Fibroblast of skin of right quadriceps (primary cell): ENCODE results near the gene DUSP21.
"Not testable (repeated sequence)": the region's sequence is repeated elsewhere in the genome, so short reads cannot be mapped to it uniquely, and the experiment has no call there.

Experiments used
- DNase-seq: peaks from one replicate; pipeline ENCODE4 v3.0.0-alpha.2; 2013

DUSP21 gene

GRCh38 chrX:44843753-44844152 is at the start of gene DUSP21:
Gene DUSP21, plus strand, starts transcription at chrX:44844021. Its CDS starts 112 bp downstream, at chrX:44844133.
- DNase-seq: no peak

DNA sequence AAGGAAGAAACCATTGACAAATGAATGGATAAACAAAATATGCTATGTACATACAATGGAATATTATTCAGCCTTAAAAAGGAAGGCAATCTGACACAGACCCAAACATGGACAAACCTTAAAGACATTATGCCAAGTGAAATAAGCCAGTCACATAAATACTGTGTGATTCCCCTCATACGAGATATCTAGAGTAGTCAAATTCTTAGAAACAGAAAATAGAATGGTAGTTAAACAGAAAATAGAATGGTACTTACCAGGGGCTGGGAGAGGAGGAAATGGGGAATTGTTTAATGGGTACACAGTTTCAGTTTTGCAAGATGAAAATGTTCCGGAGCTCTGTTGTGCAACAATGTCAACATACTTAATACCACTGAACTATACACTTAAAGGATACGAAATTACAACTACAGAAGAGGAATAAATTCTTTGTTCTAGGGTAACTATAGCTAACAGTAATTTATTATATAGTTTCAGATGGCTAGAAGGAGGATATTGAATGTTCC is 47.8 kb upstream of the DUSP21 start:
- no peak for DNase-seq

DNA sequence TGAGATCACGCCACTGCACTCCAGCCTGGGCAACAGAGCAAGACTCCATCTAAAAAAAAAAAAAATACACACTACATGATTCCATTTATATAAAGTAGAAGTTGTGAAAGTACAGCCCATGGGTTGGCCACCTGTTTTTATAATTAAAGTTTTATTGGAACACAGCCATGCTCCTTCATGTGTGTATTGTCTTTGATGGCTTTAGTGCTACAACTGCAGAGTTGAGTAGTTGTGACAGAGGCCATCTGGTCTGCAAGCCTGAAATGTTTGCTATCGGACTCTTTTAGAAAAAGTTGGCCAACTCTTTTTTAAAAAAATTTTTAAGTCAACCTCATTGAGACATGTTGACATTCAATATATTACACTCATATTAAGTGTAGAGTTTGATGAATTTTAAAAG is 41.2 kb upstream of the DUSP21 start:
- DNase-seq: no peak

- no peak for DNase-seq
Measured at GRCh38 chrX:44815681-44816080, 28.1 kb upstream of the DUSP21 start.

DNA sequence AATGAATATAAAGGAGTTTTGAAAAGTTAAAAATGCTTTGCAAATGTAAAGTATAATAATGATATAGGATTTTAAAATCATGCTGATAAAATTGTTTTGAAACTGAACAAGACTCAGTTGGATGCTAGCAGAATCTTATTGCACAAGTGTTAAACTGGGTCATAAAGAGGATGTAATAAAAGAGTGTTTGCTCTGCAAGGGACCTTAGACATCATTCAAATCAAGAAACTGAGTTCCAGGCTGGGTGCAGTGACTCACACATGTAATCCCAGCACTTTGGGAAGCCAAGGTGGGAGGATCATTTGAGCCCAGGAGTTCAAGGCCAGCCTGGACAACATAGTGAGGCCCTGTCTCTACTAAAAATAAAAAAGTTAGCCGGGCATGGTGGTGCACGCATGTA is 27.5 kb upstream of the DUSP21 start:
- DNase-seq: no peak

DNA sequence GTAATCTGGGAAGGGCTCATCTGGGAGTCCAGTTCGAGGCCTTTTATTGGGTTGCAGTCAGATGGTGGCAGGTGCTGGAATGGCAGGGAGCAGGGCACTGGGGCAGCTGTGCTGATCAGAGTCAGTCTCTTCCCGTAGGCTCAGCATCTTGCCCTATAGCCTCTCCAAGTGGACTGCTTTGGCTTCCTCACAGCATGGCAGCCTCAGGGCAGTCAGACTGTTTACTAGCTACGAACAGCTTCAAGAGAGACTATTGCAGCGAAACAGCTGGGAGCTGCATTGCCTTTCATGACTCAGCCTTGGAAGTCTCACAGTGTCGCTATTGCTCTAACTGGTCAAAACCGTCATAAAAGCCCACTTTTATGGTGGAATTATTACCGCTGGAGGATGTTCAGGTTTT is 26.8 kb upstream of the DUSP21 start:
- DNase-seq: no peak

GRCh38 chrX:44822601-44823000 is 21.2 kb upstream of the DUSP21 start:
- no peak for DNase-seq

DNA sequence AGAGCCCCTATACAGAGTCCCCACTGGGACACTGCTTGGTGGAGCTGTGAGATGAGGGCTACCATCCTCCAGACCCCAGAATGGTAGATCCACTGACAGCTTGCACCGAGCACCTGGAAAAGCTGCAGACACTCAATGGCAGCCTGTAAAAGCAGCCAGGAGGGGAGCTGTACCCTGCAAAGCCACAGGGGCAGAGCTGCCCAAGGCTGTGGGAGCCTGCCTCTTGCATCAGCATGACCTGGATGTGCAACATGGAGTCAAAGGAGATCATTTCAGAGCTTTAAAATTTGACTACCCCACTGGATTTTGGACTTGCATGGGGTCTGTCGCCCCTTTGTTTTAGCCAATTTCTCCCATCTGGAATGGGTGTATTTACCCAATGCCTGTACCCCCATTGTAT is 20.6 kb upstream of the DUSP21 start:
- not testable (repeated sequence) for DNase-seq

- peak; percentile 87 for DNase-seq
Measured at GRCh38 chrX:44828008-44828605, 15.7 kb upstream of the DUSP21 start.

- DNase-seq: no peak
Measured at GRCh38 chrX:44829832-44830231, 14.0 kb upstream of the DUSP21 start.

GRCh38 chrX:44842550-44843317 is 1.1 kb upstream of the DUSP21 start:
- DNase-seq: no peak

- no peak for DNase-seq
Measured at GRCh38 chrX:44843318-44843702, 511 bp upstream of the DUSP21 start.

DNA sequence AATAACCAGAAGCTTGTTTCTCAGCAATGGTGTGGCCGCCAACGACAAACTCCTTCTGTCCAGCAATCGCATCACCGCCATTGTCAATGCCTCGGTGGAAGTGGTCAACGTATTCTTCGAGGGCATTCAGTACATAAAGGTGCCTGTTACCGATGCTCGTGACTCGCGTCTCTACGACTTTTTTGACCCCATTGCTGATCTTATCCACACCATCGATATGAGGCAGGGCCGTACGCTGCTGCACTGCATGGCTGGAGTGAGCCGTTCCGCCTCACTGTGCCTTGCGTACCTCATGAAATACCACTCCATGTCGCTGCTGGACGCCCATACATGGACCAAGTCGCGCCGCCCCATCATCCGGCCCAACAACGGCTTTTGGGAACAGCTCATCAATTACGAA is 383 bp downstream of the DUSP21 start:
- no peak for DNase-seq

GRCh38 chrX:44850891-44851290 is 7.1 kb downstream of the DUSP21 start:
- not testable (repeated sequence) for DNase-seq

- DNase-seq: no peak
Measured at GRCh38 chrX:44871114-44871645, 27.4 kb downstream of the DUSP21 start.

DNA sequence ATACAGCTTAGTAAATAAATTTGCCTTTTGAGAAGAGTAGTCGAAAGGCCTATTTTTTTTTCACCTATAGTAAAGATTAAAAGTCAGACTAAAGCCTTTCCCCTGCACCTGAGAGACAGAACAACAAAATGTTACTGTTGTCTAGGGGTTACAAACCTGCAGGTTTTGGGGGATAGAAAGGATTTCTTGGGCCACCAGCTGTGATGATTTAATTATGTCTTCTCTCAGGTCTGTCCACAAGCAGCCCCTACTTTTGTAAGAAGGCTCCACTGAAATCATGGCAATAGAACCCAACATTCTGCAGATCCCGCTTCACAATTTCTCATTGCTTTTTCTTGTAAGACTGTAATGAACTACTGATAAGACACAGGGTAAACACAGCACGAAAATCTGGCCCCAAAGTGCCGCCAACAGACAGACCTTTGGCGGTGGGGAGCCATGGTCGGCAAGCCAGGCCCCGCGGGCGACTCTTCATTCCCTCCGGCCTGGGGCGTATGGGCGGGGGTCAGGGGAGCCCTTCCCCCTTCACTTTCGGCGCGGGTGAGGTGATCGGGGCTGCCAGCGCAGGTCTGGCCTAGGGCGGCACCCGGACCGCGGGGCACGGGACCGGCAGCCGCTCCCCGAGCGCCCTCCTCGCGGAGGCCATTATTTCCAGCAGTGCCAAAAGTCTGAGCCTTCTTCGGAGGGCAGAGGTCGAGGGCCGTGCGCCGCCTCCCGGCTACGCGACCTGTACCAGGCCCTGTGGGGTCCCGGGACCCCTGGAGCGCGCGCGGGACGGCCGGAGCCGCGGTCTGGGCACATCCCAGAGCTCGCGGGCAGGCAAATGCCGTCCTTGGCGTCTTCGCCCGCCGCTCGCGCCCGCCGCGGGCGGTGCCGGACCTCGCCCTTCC is 28.4 kb downstream of the DUSP21 start:
- peak; percentile 4 for DNase-seq

DNA sequence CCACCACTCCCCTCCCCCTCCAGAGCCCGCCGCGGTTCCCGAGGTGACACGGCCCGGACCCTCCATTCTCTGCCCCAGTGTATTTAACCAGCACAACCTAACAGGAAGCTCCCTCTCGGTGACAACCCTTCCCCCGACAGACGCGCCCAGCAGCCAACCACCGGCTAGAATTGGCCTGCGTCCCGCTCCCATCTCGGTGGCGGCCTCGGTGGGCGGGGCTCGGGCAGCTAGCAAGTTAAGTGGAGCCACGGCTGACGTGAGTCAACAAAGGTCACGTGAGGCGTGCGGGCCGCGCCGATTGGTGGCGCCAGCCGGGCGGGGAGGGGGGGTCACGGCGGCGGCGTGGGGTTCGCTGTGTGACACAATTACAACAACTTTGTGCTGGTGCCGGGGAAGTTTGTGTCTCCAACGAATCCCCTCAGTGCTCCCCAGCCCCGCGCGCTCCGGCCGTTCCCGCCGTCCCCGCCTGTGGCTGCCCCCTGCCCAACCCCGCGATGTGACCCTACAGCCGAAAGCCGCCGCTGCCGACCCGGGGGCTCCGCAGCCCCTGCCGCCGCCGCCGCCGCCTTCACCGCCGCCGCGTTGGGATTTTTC is 29.1 kb downstream of the DUSP21 start, which contains the start of gene KDM6A:
Gene KDM6A, plus strand, starts transcription at position 368 of the 594 bp plus-strand sequence. CDS start 364 bp downstream, outside the sequence.
- DNase-seq: peak; percentile 96

- peak; percentile 45 for DNase-seq
Measured at GRCh38 chrX:44873415-44874276, 29.8 kb downstream of the DUSP21 start.

DNA sequence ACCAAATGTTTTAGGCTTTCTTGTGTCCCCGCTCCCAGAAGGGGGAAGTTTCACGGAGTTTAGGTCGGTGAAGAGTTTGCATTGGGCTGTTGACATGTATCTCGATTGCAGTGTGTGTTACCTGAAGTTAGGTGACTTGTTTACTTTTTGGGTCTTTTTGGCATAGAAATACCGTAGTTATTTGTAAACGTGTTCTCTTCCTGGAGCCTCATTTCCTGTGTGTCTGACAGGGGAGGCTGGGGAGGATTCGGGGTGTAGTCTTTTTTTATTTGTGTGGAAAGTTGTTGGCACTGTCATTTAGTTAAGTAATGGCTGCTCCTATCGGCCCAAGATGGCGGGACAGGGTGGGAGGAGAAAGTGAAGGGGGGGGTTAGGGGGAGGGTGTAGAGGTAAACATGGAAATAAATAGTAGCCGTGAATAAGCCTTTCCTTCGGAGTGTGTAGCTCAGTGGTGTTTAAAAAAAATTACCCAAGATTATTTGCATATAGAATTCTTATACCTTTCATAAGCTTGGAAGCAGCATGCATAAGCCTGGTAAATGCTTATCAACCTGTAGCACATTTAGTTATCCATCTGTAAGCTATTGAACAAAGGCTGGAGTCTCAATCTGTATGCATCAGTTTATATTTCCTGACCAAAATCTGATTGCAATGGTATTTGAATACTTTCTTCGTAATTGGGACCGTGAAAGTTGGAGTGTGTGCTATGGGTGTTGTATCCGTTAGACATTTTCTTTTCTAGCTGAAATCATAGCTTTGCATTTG is 30.8 kb downstream of the DUSP21 start:
- peak; percentile 24 for DNase-seq

DNA sequence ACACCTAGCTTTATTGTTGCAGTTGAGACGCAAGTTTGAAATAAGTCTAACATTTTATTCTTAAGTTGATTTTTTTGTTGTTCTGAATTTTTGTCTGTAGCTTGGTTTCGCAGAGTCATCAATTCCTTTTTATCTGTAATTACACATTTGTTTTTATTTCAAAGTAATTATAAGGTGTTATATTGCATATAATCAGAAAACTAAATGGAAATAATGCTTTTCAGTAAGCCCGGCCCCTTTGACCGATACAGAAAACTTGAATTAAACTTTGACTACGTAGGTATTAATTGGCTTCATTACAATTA is 31.3 kb downstream of the DUSP21 start:
- no peak for DNase-seq

DNA sequence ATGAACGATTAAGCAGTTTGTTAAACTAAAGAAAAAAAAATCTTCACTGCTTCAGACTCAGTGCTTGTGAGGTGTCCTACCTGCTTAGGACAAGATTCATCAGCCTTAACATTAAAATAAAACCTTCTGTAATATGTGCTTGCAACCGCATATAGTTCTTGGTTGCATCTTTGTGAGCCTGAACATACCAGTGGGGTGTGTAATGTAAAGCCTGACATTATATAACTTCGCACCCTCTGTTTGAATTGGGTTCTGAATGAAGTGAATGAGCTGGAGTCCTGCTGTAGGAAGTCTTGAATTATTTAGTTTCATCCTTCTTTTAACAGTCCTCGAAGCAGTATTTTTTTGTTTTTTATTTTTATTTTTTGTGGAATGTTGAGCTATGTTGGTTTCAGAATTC is 32.3 kb downstream of the DUSP21 start:
- peak; percentile 33 for DNase-seq
